ENCODE measurements around the gene RGS3. TPM values are rescaled to one million over a fixed set of nuclear protein-coding genes. Genes with fewer than 3 reads are reported as not detected.
A peak's percentile ranks its signal among the peaks of the same experiment; 100 is the strongest.
"Not testable (repeated sequence)": the region's sequence is repeated elsewhere in the genome, so short reads cannot be mapped to it uniquely, and the experiment has no call there.

Gene RGS3
- total RNA-seq: 294 and 415 TPM in 2 replicates

DNA sequence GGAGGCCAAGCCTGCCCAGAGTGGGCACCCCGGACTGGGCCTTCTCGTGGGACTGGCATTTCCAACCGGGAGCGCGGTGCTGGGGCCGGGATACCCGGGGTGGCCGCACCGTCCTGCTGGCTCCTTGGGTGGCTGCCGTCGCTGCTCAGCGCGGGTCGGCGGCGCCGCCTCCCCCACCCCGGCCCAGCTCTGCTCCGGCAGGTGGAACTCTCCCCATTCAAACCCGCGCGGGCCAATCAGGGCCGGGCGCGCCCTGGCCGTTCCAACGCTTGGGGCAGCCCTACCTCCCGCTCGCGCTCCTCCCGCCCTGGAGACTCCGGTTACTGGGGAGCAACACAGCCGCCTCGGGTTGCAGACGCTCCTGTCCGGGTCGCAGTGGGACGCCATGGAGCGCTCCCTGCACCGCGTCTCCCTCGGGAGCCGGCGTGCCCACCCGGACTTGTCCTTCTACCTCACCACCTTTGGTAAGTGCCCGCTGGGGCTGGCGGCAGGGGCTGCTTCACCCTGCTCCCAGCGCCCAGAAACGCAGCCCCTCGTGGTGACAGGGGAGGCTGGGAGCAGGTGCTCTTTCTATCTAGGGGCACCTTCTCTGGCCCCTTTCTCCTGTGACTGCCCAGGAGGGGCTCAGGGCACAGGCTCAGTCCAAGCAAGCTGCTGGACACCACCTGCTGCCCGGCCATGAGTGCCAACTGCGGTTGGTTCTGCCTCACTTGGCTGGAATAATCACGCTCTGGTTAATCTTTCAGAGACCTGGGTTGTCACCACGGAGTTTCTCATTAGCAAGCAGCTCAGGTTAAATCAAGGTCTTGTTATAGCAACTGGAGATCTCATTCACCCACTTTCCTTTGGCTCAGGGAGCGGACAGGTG, at the start of gene RGS3:
Gene RGS3 (plus strand): TSS at position 310 of the 868 bp plus-strand sequence. CDS start 76 bp downstream, at position 386.
- peak; percentile 45 for DNase-seq

DNA sequence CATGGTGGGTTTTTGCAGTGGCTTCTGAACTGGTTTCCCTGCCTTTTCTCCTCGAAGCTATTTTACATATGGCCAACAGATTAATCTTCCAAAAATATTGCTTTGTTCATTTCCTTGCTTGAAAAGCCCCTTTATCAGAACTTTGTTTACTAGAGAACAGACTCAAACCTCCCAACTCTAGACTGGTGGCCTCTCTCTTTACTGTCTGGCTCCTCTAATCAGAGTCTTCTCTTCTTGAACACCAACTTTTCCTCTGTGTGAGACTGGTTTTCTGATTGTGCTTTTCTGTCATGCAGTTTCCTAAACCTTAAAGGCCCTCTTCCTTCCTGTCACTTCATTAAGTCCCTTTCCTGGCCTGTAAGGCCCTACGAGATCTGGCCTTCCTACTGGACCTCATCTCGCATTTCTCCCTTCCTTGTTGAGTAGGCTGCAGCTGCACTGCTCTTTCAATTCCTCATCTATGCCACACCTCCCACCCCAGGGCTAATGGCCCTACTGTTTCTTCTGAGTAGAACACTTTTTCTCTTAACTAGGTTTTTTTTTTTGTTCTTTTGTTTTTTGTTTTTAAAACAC, 47.3 kb upstream of the RGS3 start:
- peak; percentile 24 for DNase-seq

DNA sequence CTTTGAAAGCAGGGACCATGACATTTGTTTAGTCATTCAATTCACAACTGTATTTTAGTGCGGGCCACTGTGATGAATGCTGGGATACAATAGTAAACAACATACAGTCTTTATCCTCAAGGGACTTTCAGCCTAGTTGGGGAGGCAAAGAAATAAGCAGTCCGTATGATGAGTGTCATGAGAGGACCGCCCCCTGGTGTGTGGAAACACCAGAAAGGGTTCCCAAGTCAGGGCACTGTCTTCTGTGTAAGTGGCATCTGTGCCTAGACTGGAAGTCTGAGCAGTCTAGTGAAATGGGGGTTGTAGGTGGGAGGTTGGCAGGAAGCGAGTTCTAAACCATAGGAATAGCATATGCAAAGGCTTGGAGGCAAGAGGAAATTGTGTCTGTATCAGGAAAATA, 46.2 kb upstream of the RGS3 start:
- DNase-seq: no peak

DNA sequence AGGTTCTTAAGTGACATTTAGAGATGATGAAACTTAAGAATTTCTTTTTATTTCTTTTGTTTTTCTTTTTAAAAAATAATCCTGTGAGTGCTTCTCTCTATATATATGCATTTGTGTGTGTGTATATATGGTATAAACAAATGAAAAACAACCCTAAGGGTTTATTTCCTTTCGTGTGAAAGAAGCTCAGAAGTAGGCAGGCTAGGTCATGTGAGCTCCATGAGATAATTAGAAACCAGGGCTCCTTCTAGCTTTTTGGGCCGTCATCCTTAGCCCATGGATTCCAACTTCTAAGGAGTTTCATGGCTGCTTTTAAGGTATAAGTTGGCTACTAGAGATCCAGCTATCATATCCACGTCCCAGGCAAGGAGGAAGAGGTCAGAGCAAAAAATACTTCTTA, 41.8 kb upstream of the RGS3 start:
- DNase-seq: no peak

DNA sequence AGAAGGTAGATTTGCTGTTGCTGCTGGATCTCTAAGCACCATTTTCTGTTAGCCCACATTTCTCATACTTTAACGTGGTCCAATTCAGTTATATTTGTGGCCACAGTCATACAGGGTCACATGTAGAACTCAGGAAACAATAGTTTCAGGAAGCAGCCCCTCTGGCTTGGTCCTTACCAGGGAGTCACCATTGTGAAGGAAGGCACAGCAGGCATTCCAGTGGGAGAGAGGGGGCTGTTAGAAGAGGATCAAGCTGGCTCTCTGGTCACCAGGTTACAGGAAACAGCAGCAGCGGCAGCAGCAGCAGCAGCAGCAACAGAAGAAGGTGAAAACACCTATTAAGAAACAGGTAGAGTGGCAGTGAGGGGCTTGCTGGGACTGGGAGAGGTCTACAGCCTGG, 38.5 kb upstream of the RGS3 start:
- peak; percentile 32 for DNase-seq

DNA sequence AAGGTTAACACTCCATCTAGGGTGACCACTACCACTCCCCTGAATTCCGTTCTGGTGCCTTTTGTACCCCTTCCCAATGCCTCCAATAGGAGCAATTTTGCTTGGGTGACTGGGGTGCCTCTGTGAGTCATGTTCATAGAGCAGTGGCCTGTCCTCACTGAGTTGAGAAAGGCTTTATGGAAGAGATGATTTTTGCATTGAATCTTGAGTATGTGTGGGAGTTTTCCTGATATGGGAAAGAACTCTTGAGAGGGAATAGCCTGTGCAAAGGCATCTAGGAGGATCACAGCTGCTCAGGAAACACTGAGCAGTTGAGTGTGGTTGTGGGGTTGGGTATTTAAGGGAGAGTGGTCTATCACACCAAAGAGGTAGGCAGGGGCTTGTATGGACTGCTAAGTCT, 36.8 kb upstream of the RGS3 start:
- no peak for DNase-seq

DNA sequence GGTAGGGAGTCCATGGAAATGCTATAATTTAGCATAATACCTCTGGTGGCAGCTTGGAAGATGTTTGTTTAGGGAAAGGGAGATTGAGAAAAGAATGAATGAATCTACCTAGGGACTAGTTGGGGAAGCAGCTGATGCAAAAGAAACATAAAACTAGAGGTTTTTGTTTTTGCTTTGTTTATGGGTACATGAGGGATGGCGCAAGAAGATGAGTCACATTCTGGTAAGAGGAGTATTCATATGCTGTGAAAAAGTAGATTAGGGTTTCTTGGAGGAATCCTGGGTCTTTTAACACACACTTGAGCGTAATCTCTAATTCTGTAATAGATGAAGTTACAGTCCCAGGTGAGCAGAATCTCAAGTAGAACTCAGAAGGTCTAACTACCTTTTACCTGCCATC, 35.9 kb upstream of the RGS3 start:
- no peak for DNase-seq

DNA sequence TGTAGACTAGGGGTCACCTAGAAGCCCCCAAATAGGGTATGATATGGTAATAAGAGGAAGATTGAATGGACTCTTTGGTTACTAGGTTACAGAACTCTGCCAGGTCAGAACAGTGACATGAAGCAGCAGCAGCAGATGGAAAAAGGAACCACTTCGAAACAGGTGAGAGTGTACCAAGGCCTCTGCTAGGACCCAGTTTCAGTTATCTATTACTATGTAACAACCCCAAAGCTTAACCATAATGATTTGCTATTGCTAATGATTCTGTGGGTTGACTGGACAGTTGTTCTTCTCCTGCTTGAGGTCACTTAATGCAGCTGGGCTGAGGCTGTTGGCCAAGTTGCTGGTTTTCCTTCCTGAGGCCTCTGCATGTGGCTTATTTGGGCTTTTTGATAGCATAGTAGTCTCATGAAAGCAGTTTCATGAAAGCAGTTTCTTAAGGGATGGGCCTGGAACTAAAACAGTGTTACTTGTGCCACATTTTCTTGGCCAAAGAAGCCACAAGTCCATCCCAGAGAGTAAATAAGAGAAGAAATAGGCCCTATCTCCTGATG, 35.4 kb upstream of the RGS3 start:
- no peak for DNase-seq

DNA sequence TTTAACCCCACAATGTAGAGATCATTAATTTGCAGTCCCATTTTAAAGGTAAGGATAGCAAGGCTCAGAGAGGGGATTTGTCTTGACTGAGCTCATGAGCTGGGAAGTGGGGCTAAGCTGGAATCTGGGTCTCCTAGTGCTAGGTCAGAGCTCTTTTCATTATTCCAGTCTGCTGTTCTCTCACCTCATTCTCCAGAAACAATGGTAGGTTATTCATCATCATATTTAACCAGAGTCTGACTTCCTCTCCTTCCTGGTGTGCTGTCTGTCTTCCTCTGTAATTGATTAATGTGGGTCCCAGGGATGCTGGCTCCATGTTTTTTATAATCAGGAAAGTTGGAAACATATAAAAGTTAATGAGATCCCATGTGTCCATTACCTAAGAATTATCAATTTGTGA, 32.3 kb upstream of the RGS3 start:
- DNase-seq: peak; percentile 84

DNA sequence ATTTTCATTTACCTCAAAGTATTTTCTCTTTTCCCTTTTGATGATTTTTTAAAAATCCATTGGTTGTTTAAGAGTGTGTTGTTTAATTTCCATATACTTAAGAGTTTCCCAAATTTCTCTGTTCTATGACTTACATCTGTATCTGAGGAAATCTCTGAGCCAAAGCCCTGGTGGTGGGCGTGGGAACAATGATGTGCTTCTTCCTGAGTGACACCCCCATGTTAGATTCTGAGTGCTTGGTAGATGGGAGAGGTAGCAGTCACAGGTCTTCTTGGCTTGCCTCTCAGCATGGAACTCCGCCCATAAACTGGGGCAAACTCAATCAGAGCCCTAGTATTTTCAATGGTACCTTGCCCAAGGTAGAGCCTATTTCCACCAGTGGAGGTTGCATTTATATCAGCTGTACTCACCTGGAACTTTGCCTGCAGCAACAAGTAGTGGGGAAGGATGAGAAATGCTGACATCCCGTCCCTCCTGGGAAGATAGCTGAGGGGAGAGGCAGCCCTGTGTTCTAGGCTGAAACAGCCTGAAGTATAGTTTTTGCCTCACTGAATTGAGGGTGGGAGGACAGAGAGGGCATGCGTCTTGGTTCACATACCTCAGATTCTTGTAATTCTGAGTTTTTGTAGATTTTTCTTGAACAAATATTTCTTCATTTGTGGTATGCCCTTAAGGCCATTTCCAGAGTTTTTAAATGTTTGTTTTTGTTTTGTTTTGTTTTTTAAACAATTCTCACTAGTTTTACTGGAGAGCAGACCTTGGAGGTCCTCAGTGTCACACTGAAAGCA, 26.6 kb upstream of the RGS3 start:
- no peak for DNase-seq

DNA sequence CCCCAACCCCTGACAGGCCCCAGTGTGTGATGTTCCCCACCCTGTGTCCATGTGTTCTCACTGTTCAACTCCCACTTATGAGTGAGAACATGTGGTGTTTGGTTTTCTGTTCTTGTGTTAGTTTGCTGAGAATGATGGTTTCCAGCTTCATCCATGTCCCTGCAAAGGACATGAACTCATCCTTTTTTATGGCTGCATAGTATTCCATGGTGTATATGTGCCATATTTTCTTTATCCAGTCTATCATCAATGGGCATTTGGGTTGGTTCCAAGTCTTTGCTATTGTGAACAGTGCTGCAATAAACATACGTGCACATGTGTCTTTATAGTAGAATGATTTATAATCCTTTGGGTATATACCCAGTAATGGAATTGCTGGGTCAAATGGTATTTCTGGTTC, 25.8 kb upstream of the RGS3 start:
- DNase-seq: not testable (repeated sequence)

DNA sequence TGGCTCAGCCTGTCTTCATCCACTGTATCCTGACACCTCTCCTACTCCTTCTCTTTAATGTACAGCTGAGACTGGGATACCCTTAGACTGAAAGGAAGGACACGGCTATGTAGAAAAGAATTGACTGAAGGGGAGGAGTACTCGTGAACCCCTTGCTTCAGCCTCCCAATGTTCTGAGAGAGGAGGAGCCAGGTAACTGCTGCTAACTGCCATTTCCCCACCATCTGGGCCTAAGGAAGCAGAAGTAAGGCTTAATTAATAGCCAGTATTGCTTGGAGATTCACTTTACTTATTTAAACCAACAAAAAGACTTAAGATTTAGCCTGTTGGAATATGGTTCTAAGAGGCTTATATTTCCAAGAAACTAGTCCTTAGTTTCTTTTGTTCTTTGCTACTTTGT, 18.8 kb upstream of the RGS3 start:
- DNase-seq: no peak

DNA sequence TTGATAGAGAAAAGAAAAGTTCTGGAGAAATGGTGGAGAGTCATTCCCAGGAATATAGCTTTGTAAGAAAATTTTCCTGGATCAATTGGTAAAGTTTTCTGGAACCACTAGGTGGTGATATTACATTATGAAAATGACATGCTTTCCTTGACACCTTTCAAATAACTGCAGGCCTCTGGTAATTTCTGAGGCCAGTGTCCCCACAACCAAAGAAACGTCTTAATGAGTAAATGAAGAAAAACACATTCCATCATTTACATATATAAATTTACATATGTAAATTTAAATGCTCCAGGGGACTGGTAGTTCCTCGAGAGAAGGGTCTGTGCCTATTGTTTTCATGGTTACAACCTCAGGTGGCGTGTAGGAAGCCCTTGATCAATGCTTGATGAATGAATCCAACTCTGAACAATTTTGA, 17.2 kb upstream of the RGS3 start:
- DNase-seq: peak; percentile 83

DNA sequence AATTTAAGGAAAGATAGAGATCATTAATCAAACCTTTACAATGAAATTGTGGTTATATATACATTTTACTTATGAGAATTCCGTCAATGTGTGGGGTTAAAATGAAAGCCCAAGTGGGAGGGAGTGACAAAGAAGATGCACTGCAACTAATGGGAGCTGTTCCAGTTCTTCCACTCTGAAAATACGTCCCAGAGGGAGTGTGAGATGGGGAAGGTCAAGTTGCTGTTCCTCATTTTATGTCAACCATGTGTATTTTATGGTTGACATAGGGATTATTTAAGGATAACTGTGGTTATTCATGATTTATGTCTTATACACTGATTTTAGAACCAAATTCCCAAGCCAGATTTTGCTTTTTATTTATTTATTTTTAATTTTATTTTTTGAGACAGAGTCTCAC, 14.2 kb upstream of the RGS3 start:
- DNase-seq: no peak

DNA sequence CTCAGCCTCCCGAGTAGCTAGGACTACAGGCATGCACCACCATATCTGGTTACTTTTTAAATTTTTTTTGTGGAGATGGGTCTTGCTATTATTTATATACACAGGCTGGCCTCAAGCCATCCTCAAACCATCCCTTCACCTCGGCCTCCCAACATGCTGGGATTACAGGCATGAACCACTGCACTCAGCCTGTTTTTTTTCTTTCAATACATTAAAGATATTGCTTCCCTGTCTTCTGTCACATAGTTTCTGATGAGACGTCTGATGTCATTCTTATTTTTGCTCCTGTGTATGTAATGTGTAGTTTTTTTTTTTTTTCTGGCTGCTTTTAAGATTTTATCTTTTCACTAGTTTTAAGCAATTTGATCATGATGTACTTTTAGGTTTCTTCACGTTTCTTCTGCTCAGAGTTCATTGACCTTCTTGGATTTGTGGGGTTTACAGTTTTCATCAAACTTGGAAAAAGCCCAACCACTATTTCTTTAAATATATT, 11.4 kb upstream of the RGS3 start:
- no peak for DNase-seq

DNA sequence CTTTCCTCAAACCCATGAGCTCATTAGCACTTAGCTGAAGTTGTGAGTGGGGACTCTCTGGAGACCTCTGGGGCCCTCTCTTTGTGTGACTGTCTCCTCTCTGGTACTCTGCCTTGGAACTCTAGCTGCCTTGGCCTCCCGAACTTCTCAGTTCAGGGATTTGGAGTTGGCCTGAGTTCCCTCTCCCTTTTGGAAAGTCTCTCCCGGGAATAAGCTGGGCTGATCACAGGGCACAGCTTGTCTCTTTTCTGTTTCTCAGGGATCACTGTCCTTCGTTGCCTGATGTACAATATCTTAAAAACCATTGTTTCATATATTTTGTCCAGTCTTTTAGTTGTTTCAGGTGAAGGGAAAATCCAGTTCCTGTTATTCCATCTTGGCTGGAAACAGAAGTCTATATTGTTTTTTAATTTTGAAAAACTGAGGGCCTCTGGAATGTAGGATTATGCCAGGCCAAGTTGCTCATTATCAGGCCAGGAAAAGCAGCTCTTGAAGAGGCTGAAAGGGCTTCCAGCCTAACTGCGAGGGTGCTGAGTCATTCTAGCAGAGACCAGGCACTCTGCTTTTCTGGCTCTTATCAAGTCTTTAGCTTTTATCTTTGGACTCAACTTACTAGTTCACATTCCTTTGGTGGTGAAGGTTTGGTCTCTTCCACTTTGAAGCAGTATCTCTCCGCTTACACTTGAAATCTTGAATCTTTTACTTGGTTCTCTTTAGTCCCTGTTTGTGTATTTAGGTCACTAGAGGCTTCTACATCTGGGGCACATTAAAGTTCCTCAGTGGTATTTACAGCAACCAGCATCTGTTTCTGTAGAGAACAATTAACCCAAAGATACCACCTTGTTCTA, 8.4 kb upstream of the RGS3 start:
- peak; percentile 95 for DNase-seq

DNA sequence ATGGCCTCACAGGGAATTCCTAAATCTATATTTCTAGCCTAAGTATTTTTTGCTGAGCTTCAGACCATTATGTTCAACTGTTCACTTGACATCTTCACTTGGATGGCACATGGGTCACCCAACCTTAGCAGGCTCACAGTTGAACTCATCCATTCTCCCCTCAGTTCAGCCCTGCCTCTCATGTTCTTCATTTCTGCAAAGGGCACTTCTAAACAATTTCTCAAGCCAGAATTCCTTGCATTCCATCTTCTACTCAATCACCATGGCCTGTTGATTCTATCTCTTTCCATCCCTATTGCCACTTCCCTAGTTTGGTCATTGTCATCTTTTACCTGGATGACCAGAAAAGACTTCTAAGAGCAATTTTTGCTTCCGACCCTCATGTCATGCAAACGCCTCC, 7.3 kb upstream of the RGS3 start:
- DNase-seq: no peak

DNA sequence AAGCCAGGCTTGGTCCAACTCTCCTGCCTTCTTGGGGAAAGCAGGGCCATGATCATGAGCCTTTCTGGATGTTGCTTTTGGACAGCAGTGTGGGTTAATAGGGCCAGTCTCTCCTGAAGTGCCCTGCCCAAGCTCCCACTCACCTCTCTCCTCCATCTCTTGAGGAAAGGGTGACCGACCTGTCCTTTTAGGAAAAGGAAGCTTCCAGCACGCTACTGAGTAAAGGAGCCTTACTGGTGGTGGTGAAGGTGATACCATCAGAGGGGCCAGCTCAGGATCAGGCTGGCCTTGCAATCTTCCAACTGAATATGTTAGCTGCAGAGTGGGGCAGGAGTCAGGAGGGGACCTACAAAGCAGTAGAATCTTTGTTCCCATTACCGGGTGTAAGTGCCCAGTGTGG, 2.2 kb upstream of the RGS3 start:
- DNase-seq: no peak

DNA sequence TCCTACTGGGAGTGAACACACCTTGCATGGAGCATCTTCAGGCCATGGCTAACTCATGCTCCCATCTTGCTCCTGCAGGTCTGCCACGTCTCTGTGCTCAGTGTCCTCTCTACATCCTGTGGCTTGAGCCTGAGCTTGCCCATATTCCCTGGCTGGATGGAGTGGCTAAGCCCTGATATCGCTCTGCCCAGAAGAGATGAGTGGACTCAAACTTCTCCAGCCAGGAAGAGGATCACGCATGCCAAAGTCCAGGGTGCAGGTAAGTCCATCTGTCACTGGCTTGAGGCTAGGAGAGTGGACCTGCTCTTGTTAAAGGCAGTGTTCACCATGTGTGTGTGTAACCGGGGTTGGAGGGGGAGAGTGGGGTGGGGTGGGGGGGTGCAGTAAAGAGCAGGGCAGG, 1.6 kb upstream of the RGS3 start:
- DNase-seq: no peak

DNA sequence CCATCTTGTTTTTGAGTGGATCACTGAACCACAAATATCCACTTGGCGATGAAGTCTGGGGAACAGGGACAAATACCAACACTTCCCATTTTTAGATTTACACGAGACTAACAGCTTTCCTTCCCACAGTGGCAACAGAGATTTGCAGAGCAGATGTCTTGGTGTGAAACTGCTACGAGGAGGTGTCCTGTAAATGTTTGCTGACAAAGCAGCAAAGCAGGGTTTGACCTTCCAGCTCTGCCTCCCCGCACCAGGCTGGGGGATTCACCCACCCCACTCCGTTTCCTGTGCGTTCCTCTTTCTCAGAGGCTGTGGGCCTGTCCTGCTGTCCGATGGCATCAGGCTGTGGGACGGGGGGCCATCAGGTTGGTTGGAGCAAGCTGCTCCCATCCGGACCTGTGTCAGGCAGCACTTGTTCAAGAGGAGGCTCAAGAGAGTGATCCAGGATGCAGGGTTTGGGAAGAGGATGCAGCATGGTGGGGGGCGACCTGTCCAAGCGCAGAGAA, 693 bp upstream of the RGS3 start:
- DNase-seq: no peak

DNA sequence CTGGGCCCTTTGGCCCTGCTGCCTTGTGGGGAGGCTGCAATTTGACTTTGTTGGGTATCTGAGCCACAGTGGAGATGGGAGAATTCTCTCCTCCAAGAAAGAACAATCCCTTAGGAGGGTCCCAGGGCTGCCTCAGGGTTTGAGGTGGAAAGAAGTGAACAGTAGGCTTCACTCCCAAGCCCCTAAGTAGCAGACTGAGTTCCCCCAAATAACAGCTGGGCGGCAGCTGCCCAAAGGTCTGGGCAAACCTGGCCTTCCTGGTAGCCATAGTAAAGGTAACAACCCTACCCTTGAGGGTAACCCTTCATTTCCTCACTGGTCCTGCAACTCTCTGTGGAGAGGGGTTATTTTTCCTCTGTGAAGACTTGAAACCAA, 746 bp downstream of the RGS3 start:
- no peak for DNase-seq

DNA sequence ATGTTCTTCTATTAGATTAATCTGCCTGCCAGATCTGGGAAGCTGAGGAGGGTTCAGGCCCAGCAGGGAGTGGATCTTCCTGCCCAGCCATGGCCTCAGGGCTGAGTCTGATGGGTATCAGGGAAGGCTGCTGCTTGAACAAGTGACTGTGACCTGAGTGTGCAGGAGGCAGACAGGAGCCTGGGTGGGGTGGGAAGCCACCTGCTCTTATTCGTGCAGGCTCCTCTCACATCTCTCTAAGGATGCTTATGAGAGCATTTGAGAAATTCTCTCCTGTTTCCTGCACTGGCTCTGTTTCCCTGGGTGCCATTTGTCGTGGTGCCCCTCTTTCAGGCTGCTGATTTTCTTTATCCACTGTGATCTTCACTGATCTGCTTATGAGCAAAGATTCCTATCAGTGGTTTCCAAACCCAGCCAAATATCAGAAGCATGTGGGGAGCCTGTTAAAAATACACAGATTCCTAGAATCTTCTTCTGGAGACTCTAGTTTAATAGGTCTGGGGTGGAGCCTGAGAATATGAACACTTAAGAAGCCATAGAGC, 2.1 kb downstream of the RGS3 start:
- DNase-seq: no peak

Data from dermis blood vessel endothelial cell (primary cell).